Astrocyte (in vitro differentiated cells and primary cell): ENCODE data around the gene CACNB4. TPM values are rescaled to one million over a fixed set of nuclear protein-coding genes. Genes with fewer than 3 reads are reported as not detected.

ENCODE experiments used
- DNase-seq: peaks from one replicate; pipeline ENCODE4 v3.0.0-alpha.2; 2010; ENCODE audit warnings: low read depth
- FAIRE-seq: peaks from 2 replicates; lab custom pipeline; 2011; peaks lifted over from hg19 to GRCh38; lab: Jason Lieb, UNC
- H2AFZ ChIP-seq: 2 replicates; pipeline ENCODE4 v1.6.0; 2012; ENCODE audit warnings: low read depth, low read length, inconsistent platforms
- H3K27ac ChIP-seq: 2 replicates; pipeline ENCODE4 v1.5.1; 2011; ENCODE audit warnings: low read depth, low read length, inconsistent platforms
- H3K27me3 ChIP-seq: 2 replicates; pipeline ENCODE4 v1.6.0; 2011; ENCODE audit warnings: low read length, inconsistent platforms; ENCODE audit not compliant: insufficient read depth
- H3K36me3 ChIP-seq: 2 replicates; pipeline ENCODE4 v1.5.1; 2011; ENCODE audit warnings: low read length, inconsistent platforms; ENCODE audit not compliant: insufficient read depth
- H3K4me1 ChIP-seq: 2 replicates; pipeline ENCODE4 v1.5.1; 2011; ENCODE audit warnings: low read length, inconsistent platforms; ENCODE audit not compliant: insufficient read depth
- H3K4me2 ChIP-seq: 2 replicates; pipeline ENCODE4 v1.6.0; 2012; ENCODE audit warnings: low read length, inconsistent platforms
- H3K4me3 ChIP-seq: 2 replicates; pipeline ENCODE4 v1.5.1; 2011; ENCODE audit warnings: low read depth, mild to moderate bottlenecking, low read length, inconsistent platforms; ENCODE audit not compliant: insufficient read depth
- H3K79me2 ChIP-seq: 2 replicates; pipeline ENCODE4 v1.6.0; 2012; ENCODE audit warnings: mild to moderate bottlenecking, low read length, inconsistent platforms; ENCODE audit not compliant: insufficient read depth
- H3K9ac ChIP-seq: 2 replicates; pipeline ENCODE4 v1.6.0; 2012; ENCODE audit warnings: mild to moderate bottlenecking, low read length, inconsistent platforms
- H3K9me3 ChIP-seq: 2 replicates; pipeline ENCODE4 v1.5.1; 2012; ENCODE audit warnings: low read depth, mild to moderate bottlenecking, low read length, inconsistent platforms; ENCODE audit not compliant: insufficient read depth
- H4K20me1 ChIP-seq: 2 replicates; pipeline ENCODE4 v1.6.0; 2012; ENCODE audit warnings: low read length, inconsistent platforms; ENCODE audit not compliant: insufficient read depth
- H3K27ac Mint-ChIP-seq: one replicate; pipeline ENCODE4 v1.8.0; 2021; ENCODE audit warnings: mild to moderate bottlenecking, mixed read lengths; ENCODE audit not compliant: unreplicated experiment
- H3K27me3 Mint-ChIP-seq: one replicate; pipeline ENCODE4 v1.8.0; 2021; ENCODE audit warnings: low read depth, mixed read lengths; ENCODE audit not compliant: unreplicated experiment
- H3K36me3 Mint-ChIP-seq: one replicate; pipeline ENCODE4 v1.8.0; 2021; ENCODE audit warnings: low read depth, mixed read lengths; ENCODE audit not compliant: unreplicated experiment
- H3K4me1 Mint-ChIP-seq: one replicate; pipeline ENCODE4 v1.8.0; 2021; ENCODE audit warnings: low read depth, mixed read lengths; ENCODE audit not compliant: unreplicated experiment
- H3K4me3 Mint-ChIP-seq: one replicate; pipeline ENCODE4 v1.8.0; 2021; ENCODE audit warnings: mild to moderate bottlenecking, moderate library complexity, mixed read lengths; ENCODE audit not compliant: unreplicated experiment
- H3K9me3 Mint-ChIP-seq: one replicate; pipeline ENCODE4 v1.8.0; 2021; ENCODE audit warnings: mild to moderate bottlenecking, mixed read lengths; ENCODE audit not compliant: unreplicated experiment
- CTCF ChIP-seq: IDR thresholded peaks from 2 replicates; pipeline ENCODE4 v1.5.1; 2011; ENCODE audit warnings: low read depth, mild to moderate bottlenecking, inconsistent platforms, low read length, moderate library complexity; ENCODE audit not compliant: insufficient read depth
- EZH2 ChIP-seq: IDR thresholded peaks from 2 replicates; pipeline ENCODE4 v1.6.1; 2012; ENCODE audit warnings: mild to moderate bottlenecking, low read length, inconsistent platforms; ENCODE audit not compliant: insufficient read depth
- total RNA-seq: library from RNA; stranded (reverse); gene quantifications from 2 replicates; pipeline ENCODE4 v1.2.1, GENCODE V29; 2021

The CACNB4 gene
- total RNA-seq, 1 donor from 2014 or later: 1.8 TPM

- Histone ChIP-seq H3K9me3 (no peaks in the 10 kb centered on the region), H3K4me3 (no peak overlapping the region), H2AFZ (no peak overlapping the region), H3K27ac (no peak overlapping the region), H3K4me2 (no peak overlapping the region), H3K9ac (no peak overlapping the region), H3K79me2 (no peaks in the 10 kb centered on the region), H3K27me3 (no peaks in the 10 kb centered on the region), H4K20me1 (no peaks in the 10 kb centered on the region), H3K36me3 (no peaks in the 10 kb centered on the region), H3K4me1 (no peaks in the 10 kb centered on the region)
- Mint-ChIP-seq H3K9me3 (no peaks in the 10 kb centered on the region), H3K36me3 (no peaks in the 10 kb centered on the region), H3K27me3 (peaks cover 3% of the 10 kb centered on the region), H3K4me1 (peaks cover 10% of the 10 kb centered on the region), H3K27ac (no peak overlapping the region), H3K4me3 (no peak overlapping the region)
- no peak for TF ChIP-seq CTCF
- no peak for TF ChIP-seq EZH2
- no peak for DNase-seq
- no peak for FAIRE-seq
These were observed 126.4 kb downstream of the CACNB4 start for GRCh38 chr2:151972241-151973012.

- no peaks in the 10 kb centered on the region for H3K9me3 ChIP-seq
- no peak for DNase-seq
- Mint-ChIP-seq H3K4me1 (peaks cover 10% of the 10 kb centered on the region), H3K4me3 (no peak overlapping the region), H3K9me3 (no peaks in the 10 kb centered on the region), H3K27ac (no peak overlapping the region), H3K36me3 (no peaks in the 10 kb centered on the region), H3K27me3 (peaks cover 3% of the 10 kb centered on the region)
- no peaks in the 10 kb centered on the region for H3K36me3 ChIP-seq
- no peaks in the 10 kb centered on the region for H3K4me1 ChIP-seq
- H3K4me3 ChIP-seq: no peak overlapping the region
- H3K27me3 ChIP-seq: no peaks in the 10 kb centered on the region
- TF ChIP-seq EZH2 (no peak), CTCF (no peak)
- FAIRE-seq: no peak
- no peak overlapping the region for H3K27ac ChIP-seq
- no peaks in the 10 kb centered on the region for H4K20me1 ChIP-seq
- no peak overlapping the region for H3K4me2 ChIP-seq
- no peak overlapping the region for H3K9ac ChIP-seq
- no peaks in the 10 kb centered on the region for H3K79me2 ChIP-seq
- no peak overlapping the region for H2AFZ ChIP-seq
These were observed 127.4 kb downstream of the CACNB4 start for GRCh38 chr2:151971301-151972051.
